Stimulated activated CD8-positive, alpha-beta memory T cell treated with anti-CD3 and anti-CD28 coated beads, Interleukin-15, amount 100 ng/mL, for 24 hours (primary cell): ENCODE measurements around the gene PTPRF.

Experiments used
- DNase-seq: peaks from one replicate; pipeline ENCODE4 v3.0.0-alpha.2; 2020; ENCODE audit warnings: low read depth

The PTPRF gene

GRCh38 chr1:43513471-43514173, 17.1 kb upstream of the PTPRF start:
- no peak for DNase-seq

- no peak for DNase-seq
Measured at GRCh38 chr1:43518935-43519686, 11.6 kb upstream of the PTPRF start.

- no peak for DNase-seq
Measured at GRCh38 chr1:43520100-43520778, 10.4 kb upstream of the PTPRF start.

- no peak for DNase-seq
Measured at GRCh38 chr1:43521078-43521477, 9.6 kb upstream of the PTPRF start.

- DNase-seq = no peak
Measured at GRCh38 chr1:43521756-43522155, 8.9 kb upstream of the PTPRF start.

GRCh38 chr1:43522431-43522775, 8.3 kb upstream of the PTPRF start:
- no peak for DNase-seq

GRCh38 chr1:43522776-43523480, 7.8 kb upstream of the PTPRF start:
- DNase-seq = no peak

- DNase-seq = no peak
Measured at GRCh38 chr1:43524804-43525203, 5.9 kb upstream of the PTPRF start.

- DNase-seq = no peak
Measured at GRCh38 chr1:43526002-43526401, 4.7 kb upstream of the PTPRF start.

- DNase-seq = no peak
Measured at GRCh38 chr1:43527111-43527878, 3.4 kb upstream of the PTPRF start.

- peak; percentile 66 for DNase-seq
Measured at GRCh38 chr1:43529206-43529731, 1.4 kb upstream of the PTPRF start.

- no peak for DNase-seq
Measured at GRCh38 chr1:43531107-43531905, 623 bp downstream of the PTPRF start.

- DNase-seq = no peak
Measured at GRCh38 chr1:43531906-43532584, 1.4 kb downstream of the PTPRF start.

GRCh38 chr1:43532716-43533115, 2.0 kb downstream of the PTPRF start:
- DNase-seq = no peak

- no peak for DNase-seq
Measured at GRCh38 chr1:43533584-43533983, 2.9 kb downstream of the PTPRF start.

- DNase-seq = no peak
Measured at GRCh38 chr1:43534256-43534655, 3.6 kb downstream of the PTPRF start.

GRCh38 chr1:43536196-43536863, 5.6 kb downstream of the PTPRF start:
- no peak for DNase-seq

- no peak for DNase-seq
Measured at GRCh38 chr1:43536864-43537358, 6.2 kb downstream of the PTPRF start.

GRCh38 chr1:43537423-43538142, 6.9 kb downstream of the PTPRF start:
- DNase-seq = no peak
